RPMI8226 (cell line): ENCODE data around the gene TMEM87B.
"Not testable (repeated sequence)": the region's sequence is repeated elsewhere in the genome, so short reads cannot be mapped to it uniquely, and the experiment has no call there.

Experiments used
- DNase-seq: peaks from one replicate; pipeline ENCODE4 v3.0.0-alpha.2; 2015

TMEM87B gene

DNA sequence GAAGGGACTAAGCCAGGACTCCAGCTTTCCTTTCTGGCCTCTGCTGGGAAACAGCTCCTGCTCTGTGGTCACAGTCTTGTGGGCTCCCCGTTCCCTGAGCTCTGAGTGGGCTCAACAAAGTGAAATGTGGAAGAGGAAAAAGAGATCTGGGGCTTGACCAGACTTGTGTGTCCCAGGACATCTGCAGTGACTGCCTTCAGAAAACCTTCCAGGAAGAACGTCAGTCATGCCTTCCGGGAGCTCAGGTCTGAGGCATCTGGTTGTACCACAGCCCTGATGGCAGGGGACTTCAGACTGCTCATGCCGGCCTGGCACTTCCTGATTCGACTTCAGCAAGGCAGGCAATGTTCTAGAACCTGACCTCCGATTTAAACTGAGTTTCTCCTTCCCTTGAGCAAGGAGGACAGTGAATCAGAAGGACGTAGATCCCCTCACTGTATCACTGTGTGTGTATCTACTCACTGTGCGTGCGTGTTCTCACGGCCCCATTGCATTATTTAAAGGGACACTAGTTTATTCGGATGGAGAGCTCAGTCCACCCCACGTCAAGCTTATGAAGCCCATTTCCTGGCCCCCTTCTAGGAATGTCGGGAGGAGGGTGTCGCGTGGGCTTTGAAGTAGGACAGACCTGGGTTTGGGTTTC, 82.6 kb downstream of the TMEM87B start:
- DNase-seq, result no peak

DNA sequence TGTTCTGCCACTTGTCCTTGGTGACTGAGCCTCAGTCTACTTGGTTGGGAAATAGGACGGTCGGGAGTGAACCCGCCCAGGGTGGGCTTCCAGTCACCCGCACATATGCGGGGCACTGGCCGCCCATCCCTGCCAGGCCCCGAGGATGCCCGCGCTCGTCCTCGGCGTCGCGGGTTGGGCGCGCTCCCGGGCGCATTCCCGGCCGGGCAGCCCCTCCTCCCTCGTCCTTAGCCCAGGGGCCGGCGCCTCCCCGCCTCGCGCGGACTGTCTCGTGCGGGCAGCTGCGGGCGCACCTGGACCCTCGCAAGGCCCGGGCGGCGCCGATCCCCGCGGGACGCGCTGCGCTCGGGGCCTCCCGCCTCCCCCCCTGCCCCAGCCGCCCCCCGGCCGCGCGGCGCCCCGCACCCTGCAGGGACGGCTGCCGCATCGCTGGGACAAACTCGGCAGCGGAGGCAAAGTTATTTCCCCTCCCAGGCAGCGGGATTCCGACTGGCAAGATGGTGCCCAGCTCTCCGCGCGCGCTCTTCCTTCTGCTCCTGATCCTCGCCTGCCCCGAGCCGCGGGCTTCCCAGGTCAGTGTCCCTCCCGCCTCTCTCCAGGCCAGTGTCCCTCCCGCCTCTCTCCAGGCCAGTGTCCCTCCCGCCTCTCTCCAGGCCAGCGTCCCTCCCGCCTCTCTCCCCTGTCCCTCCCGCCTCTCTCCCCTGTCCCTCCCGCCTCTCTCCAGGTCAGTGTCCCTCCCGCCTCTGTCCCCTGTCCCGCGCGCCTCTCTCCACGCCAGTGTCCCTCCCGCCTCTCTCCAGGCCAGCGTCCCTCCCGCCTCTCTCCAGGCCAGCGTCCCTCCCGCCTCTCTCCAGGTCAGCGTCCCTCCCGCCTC, 83.3 kb downstream of the TMEM87B start, which contains the start of gene FBLN7:
Gene FBLN7 (plus strand): TSS at position 227 of the 874 bp plus-strand sequence. CDS start 271 bp downstream, at position 498.
- DNase-seq, result no peak

DNA sequence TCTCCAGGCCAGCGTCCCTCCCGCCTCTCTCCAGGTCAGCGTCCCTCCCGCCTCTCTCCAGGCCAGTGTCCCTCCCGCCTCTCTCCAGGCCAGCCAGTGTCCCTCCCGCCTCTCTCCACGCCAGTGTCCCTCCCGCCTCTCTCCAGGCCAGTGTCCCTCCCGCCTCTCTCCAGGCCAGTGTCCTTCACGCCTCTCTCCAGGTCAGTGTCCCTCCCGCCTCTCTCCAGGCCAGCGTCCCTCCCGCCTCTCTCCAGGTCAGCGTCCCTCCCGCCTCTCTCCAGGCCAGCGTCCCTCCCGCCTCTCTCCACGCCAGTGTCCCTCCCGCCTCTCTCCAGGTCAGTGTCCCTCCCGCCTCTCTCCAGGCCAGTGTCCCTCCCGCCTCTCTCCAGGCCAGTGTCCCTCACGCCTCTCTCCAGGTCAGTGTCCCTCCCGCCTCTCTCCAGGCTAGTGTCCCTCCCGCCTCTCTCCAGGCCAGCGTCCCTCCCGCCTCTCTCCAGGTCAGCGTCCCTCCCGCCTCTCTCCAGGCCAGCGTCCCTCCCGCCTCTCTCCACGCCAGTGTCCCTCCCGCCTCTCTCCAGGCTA, 84.1 kb downstream of the TMEM87B start:
- DNase-seq, result not testable (repeated sequence)

DNA sequence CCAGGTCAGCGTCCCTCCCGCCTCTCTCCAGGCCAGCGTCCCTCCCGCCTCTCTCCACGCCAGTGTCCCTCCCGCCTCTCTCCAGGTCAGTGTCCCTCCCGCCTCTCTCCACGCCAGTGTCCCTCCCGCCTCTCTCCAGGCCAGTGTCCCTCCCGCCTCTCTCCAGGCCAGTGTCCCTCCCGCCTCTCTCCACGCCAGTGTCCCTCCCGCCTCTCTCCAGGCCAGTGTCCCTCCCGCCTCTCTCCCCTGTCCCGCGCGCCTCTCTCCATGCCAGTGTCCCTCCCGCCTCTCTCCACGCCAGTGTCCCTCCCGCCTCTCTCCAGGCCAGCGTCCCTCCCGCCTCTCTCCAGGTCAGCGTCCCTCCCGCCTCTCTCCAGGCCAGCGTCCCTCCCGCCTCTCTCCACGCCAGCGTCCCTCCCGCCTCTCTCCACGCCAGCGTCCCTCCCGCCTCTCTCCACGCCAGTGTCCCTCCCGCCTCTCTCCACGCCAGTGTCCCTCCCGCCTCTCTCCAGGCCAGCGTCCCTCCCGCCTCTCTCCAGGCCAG, 84.7 kb downstream of the TMEM87B start:
- DNase-seq, result not testable (repeated sequence)

DNA sequence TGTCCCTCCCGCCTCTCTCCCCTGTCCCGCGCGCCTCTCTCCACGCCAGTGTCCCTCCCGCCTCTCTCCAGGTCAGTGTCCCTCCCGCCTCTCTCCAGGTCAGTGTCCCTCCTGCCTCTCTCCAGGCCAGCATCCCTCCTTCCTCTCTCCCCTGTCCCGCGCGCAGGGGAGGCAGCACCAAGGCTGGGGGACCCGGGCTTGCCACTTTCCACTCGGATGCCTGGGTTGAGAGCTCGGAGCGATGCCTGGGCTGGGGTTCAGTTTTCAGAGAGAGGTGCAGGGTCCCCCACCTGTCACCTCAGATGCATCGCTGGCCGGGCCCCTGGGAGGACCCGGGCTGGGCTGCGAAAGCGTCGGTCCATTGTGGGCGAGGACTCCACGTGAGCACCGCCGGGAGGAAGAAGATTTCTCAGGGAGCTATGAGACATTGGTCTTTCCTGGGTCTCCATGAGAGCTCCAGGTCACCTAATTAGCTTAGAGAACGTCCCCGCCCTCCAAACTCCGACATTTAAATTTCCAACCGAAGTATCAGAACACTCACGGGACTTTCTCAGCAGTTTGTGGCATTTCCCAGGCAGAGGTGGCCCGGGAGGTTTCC, 85.2 kb downstream of the TMEM87B start:
- DNase-seq, result no peak

DNA sequence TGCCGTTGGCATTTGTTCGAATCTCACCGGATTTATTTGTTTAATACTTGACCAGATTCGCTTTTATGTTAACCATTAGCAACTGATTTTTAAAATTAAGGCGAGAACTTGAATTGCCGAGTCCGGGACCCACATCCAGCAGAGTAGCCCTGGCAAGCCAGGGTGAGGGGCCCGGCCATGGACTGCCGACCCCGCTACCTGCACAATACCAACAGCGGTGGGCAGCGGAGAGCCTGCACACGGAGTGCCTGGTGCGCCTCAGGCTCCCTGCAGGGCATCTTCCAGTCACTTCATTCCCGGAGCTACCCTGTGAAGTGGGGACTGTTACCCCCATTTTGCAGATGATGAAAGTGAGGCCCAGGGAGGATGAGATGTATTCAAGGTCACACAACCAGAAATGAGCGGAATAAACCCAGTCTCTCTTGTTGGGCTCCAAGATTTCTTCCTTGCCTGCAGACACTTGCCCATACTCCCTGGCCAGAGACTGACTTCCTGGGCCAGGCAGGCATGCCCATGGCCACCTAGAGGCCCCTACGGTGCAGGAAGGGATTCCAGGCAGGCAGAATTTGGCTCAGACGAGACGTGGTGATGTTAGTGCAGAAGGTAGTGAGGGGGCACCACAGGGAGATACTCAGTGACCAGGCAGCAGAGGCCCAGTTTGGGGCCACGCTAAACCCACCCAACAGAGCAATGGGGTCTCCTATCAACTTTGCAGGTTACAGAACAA, 86.0 kb downstream of the TMEM87B start:
- DNase-seq, result no peak

DNA sequence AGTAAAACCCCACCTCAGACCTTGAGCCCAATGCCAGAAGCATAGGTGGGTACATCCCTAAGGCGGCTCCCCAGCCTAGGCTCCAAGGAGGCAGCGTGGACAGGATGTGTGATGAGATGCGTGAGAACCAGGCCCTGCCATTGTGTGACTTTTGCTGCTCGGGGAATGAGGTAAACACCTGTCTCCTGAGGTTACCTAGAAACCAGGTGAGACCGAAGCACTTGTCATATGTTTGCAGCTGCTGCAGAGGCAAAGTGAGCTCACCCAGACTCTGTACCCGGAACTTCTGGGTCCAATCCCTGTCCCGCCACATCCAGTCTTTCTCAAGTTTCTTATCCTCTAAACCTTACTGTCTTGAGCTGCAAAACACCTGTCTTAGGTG, 86.5 kb downstream of the TMEM87B start:
- no peak for DNase-seq

DNA sequence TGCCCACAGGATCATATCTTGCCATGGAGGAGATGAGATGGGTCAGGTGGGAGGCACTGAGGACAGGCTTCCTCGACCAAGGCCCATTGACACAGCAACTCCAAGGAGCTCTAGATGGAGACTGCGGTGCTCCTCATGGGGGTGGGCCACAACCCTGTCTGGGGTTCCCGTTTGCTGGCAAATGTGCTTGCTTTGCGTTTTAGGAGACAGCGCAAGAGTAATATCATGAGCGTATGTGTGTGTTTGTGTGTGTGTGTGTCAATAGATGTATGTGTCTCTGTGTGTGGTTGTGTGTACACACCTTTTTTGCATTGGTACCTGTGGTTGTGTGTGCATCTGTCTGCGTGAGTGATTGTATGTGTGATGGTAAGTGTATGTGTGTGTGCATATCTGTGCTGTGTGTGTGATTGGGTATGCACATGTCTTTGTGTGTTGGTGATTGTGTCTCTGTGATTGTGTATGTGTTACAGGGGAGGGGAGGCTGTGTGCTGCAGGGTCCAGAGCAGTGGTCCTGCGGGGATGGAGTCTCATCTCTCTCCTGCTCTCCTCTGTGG, 87.5 kb downstream of the TMEM87B start:
- no peak for DNase-seq

DNA sequence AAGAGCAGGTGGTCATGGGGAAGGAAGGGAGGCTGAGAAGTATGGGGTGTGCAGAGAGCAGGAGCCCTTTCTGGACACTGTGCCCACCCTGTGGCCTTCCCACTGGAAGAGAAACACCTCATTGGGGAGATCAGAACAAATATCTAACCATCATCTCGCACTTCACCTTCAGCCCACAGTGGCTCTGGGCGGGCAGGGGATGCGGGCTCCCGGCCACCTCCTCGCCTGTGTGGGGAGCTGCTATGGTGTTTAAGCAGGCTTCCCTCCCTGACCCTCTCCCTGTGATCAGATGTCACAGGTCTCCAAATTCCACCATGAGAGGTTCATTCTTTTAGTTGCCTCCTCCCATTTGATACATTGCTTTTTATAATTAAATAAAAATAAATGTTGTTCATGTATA, 88.1 kb downstream of the TMEM87B start:
- no peak for DNase-seq

DNA sequence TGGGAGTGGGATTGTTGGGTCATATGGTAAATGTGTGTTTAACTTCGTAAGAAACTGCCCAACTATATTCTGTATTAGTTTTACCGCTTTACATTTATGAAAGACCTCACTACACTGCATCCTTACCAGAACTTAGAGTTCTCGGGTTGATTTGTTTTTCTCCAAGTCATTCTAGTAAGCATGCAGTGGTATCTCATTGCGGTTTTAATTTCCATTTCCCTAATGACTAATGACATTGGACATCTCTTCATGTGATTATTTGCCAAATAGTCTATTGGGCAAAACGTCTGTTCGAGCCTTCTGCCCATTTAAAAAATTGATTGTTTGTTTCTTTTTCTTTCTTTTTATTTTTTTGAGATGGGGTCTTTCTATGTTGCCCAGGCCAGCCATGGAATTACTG, 89.9 kb downstream of the TMEM87B start:
- DNase-seq, result no peak

DNA sequence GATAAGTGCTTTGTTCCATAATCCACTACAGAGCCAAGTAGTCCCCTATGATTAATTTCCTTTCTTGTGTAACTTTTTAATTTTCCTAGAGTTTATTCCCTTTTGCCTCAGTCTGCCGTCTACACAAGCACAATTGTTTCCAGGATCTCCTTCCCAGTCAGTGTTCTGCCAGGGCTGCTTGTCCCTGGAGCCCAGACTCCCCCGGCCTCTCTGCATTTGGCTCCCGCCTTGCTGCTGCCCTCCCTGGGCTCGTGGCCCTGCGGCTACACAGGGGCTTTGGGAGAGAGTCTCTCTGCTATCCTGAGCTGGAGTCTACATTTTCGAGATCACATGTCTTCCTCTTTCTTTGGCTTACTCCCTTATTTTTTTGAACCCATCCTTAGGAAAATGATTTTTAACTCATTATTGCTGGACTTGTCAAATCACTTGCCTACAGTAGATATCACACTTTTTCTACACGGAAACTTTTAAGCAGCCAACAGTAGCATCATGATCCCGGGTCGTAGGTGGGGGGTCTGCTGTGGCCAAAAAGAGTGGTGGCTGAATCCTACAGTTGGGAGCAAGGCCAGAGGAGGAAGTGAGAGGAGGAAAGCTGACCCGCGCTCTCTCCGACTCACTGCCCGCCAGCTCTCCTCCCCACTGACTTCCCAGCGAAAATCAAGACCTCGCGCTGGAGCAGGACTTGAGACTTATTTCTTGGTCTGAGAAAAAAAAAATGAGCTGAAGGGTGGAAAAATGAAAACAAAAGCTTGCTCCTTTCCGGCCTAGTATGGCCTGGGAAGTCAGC, 92.5 kb downstream of the TMEM87B start:
- DNase-seq, result no peak

DNA sequence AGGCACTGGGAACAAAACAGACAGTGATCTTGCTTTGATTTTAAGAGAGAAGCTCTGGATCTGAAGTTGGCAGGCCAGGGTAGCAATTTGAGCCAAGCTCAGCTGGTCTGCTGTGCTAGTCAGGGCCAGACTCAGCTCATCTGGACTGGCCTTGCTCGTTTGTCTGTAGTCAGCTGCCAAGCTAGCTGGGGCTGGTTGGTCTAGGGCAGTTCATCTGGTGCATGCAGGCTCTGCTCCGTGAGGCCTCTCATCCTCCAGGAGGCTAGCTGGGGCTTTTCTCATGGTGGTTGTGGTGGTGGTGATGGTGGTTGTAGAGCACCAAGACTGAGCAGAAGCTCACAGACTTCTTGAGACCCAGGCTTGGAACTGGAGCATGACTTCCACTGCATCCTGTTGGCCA, 93.4 kb downstream of the TMEM87B start:
- no peak for DNase-seq

DNA sequence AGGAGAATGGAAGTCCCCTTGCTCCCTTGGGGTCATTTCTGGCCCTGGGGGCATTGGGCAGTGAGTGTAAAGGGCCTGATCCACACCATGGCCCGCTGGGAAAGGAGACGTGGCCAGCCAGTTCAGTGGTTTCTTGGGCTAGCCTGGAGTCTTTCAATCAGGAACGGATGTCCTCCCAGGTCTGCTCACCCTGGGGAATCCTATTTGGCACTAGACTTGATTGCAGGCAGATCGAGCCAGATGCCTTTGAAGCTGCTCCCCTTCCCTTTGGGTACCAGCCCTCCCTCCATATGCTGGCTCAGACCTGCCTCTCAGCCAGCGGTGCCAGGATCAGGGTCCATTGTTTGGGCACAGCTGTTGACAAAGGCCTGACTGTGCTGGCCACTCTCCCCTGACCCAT, 94.1 kb downstream of the TMEM87B start:
- DNase-seq, result no peak

DNA sequence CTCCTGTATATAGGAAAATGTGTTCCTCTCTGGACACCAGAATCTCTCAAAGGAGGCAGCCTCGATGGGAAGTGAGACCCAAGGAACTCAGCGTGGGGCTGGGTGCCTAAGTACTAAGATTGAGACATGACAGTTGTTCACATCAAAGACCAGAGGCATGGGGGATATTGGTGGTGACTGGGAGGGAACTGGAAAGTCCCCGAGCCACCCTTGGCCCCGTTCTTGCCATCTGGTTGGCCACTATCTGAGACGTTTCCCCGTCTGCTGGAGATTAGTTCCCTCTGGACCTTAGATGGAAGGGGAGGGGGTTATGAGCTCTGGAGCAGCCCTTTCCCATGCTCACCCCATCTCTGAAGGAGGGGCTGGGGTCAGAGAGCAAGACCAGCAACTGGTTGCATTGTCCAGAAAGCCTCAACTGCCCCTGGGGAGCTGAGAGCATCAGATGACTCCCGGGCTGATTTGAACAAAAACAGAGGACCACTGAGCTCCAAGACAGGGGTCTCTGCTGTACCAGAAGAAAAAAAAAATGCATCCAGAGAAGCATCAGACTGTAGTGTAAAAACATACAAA, 94.9 kb downstream of the TMEM87B start:
- no peak for DNase-seq

DNA sequence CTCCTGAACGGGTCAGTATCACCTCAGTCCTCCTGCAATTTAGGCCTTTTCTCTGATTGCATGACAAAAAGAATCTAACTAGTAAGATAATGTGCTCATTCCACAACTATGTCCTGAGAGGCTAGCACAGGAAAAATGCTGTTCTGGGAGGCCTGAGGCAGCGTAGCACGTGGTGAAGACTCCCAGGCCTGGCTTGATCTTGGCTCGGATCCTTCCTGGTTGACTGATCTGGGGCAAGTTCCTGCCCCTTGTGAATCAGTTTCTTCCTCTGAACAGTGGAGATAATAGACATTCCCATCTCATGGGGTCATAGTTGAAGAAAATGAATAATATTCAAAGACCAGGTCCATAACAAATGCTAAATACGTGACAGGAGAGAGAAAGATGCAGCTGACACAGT, 95.4 kb downstream of the TMEM87B start:
- no peak for DNase-seq

DNA sequence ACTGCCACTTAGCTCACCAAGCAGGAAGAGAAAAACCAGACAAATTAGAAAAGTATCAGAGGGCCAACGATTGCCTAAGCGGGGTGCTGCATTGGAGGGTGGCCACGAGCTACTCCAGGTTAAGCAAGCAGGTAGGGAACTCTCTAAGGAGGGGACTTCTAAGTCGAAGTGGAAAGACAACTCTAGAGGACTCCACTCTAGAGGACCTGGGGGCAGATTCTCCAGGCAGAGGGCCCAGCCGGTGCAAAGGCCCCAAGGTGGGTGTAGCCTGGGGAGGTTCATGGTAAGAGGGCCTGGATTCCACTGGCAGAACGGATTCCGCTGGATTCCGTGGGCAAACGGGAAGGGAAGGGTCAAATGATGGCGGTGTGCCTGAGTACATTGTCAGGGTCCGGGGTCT, 95.8 kb downstream of the TMEM87B start:
- DNase-seq, result no peak

DNA sequence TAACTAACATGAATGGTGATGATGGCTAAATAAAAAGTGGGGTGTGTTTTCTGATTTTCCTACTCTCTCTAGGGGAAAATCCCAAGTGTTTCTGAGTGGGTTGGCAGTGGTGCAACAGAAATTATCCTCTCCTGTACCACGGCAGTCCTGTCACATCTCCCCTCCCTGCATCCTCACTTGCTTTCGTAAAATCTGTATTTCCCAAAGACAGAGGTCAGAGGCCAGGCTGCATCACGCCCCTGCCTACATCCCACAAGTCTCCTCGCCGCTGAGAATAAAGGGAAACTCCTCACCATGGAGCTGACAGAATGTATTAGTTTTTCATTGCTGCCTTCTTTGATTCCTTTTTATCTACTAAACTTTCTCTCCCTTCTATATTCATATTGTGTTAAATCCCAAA, 96.2 kb downstream of the TMEM87B start:
- DNase-seq, result no peak

DNA sequence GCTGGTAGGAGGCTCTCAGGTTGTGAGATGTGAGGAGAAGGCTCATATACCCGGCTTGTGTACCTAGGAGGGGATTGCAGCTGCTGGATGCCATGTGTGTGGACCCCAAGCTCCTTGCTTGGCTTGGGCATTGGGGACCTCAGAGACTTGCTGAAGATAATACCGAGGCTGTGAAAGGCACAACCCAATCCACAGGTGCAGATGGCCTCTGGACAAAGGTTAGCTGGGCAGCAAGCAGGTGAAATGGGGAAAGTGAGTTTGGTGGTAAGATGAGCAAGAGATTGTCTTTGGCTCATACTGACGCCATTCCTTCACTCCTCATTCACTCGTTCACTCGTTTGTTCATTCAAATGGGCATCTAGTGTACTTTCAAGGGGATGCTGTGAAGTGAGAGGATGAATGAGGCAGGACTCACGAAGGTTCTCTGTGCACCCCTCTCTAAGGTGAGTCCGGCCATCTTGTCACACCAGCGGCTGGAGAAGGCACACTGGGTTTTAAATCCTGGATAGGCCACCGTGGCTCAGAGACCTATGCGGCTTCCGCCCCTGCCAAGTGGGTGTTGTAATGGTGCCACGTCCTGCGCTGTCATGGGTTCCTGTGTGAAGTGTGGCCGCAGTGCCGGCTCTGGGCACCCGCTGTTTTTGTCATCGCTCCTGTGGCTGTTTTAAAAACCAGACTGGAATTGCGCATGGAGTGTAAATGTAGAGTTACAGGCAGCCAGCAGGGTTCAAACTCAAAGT, 96.8 kb downstream of the TMEM87B start:
- no peak for DNase-seq

DNA sequence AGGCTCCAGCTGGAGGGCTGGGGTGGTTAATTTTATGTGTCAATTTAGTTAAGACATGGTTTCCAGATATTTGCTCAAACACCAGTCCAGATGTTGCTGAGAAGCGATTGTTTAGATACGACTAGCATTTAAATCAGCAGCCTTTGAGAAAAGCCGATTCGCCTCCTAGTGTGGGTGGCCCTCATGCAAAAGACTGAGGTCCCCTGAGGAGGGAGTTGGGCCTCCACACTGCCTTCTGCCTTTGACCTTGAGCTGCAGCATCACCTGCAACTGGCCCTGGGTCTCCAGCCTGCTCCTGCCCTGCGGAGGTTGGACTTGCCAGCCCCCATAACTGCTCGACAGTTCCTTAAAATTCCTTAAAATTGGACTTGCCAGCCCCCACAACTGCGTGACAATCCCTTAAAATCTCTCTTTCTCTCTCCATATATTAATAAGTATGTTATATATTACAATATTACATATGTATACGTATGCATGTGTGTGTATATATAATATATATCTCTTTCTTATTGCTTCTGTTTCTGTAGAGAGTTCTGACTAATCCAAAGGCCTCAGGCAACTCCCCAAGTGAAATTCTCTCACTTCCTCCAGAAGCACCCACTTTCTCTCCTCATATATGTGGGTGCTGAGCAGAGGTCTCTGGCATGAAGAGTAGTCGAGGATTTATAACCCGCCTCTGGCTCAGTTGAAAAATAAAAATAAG, 97.6 kb downstream of the TMEM87B start:
- no peak for DNase-seq

DNA sequence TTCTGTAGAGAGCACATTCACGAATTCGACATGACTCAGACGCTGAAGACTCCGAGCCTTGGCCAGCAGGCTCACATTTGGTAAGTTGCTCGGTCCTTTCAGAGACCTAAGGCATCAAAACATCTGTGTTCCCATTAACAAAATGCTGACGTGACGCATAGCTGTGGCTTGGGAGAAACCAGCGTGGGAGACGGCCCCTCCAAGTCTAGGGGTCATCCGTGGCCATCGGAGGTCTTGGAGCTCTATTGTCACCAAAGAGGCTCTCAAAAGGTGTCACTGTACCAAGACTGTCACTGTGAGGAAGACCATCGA, 98.1 kb downstream of the TMEM87B start:
- no peak for DNase-seq
